Fibroblast of pulmonary artery (primary cell): ENCODE results near the gene PTOV1.

ENCODE experiments used
- DNase-seq: peaks from one replicate; pipeline ENCODE4 v3.0.0-alpha.2; 2010; ENCODE audit warnings: low read depth
- H3K4me3 ChIP-seq: replicated peaks from 2 replicates; pipeline ENCODE4 v1.5.1; 2011; ENCODE audit warnings: low read depth, mild to moderate bottlenecking, control low read depth, low read length, moderate library complexity
- CTCF ChIP-seq: IDR thresholded peaks from 2 replicates; pipeline ENCODE4 v1.5.1; 2011; ENCODE audit warnings: mild to moderate bottlenecking, control low read depth, low read length, inconsistent platforms; ENCODE audit errors: missing control alignments

Gene PTOV1

GRCh38 chr19:49829721-49830120 is 21.2 kb upstream of the PTOV1 start:
- no peak for DNase-seq
- no peak for TF ChIP-seq CTCF
- no peak overlapping the region for H3K4me3 ChIP-seq

GRCh38 chr19:49830766-49831165 is 20.2 kb upstream of the PTOV1 start:
- no peak for DNase-seq
- no peak for TF ChIP-seq CTCF
- H3K4me3 ChIP-seq: no peak overlapping the region

GRCh38 chr19:49831592-49831991 is 19.4 kb upstream of the PTOV1 start:
- no peak overlapping the region for H3K4me3 ChIP-seq
- no peak for DNase-seq
- no peak for TF ChIP-seq CTCF

- no peak for DNase-seq
- TF ChIP-seq CTCF: no peak
- no peak overlapping the region for H3K4me3 ChIP-seq
These were observed 18.4 kb upstream of the PTOV1 start for GRCh38 chr19:49832556-49832955.

- no peak for DNase-seq
- no peak overlapping the region for H3K4me3 ChIP-seq
- no peak for TF ChIP-seq CTCF
These were observed 17.4 kb upstream of the PTOV1 start for GRCh38 chr19:49833599-49833998.

- no peak for DNase-seq
- H3K4me3 ChIP-seq: no peak overlapping the region
- TF ChIP-seq CTCF: no peak
These were observed 15.4 kb upstream of the PTOV1 start for GRCh38 chr19:49835562-49835961.

- no peak for DNase-seq
- H3K4me3 ChIP-seq: no peak overlapping the region
- no peak for TF ChIP-seq CTCF
These were observed 14.6 kb upstream of the PTOV1 start for GRCh38 chr19:49836176-49837008.
